ENCODE data around the gene SOCS7.

SOCS7 gene, protein sequence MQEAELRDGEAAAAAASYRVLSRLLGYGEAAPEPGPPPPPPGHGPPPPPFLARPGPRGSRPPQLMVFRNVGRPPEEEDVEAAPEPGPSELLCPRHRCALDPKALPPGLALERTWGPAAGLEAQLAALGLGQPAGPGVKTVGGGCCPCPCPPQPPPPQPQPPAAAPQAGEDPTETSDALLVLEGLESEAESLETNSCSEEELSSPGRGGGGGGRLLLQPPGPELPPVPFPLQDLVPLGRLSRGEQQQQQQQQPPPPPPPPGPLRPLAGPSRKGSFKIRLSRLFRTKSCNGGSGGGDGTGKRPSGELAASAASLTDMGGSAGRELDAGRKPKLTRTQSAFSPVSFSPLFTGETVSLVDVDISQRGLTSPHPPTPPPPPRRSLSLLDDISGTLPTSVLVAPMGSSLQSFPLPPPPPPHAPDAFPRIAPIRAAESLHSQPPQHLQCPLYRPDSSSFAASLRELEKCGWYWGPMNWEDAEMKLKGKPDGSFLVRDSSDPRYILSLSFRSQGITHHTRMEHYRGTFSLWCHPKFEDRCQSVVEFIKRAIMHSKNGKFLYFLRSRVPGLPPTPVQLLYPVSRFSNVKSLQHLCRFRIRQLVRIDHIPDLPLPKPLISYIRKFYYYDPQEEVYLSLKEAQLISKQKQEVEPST

DNA sequence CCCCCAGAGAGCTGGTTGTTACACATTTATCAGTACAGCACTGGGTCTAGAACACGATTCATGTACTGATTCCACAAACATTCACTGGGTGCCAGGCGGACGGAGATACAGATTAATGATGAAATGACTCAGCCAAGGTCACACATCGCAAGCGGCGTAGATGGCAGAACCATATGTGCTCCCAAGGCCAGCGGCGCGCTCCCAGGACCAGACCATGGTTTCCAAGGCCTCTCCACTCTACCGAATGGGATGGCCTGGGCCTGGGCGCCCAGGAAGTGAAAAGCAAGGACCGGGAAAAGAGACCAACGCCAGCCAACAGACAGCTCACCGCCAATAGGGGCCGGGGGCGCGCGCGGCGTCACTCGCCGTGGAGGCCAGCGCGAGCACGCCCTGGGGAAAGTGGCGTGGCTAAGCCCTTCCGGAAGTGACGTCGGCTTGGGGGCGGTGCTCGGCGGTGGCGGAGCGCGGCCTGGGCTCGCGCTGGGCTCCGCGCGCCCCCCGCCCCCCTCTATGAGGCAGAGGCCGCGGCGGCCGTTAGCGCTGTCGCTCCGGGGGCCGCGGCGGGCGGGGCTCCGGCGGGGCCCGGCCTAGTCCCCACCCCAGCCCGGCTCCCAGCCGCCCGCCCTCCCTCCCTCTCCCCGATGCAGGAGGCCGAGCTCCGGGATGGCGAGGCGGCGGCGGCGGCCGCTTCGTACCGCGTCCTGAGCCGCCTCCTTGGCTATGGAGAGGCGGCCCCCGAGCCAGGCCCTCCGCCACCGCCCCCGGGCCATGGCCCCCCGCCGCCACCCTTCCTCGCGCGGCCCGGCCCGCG is at the start of gene SOCS7:
Gene SOCS7 (plus strand): TSS at position 433 of the 811 bp plus-strand sequence. CDS start 209 bp downstream, at position 642.
- DNase-seq (ENCODE audit: low read depth in 2 of 2), result peak; percentile 87 to 90

DNA sequence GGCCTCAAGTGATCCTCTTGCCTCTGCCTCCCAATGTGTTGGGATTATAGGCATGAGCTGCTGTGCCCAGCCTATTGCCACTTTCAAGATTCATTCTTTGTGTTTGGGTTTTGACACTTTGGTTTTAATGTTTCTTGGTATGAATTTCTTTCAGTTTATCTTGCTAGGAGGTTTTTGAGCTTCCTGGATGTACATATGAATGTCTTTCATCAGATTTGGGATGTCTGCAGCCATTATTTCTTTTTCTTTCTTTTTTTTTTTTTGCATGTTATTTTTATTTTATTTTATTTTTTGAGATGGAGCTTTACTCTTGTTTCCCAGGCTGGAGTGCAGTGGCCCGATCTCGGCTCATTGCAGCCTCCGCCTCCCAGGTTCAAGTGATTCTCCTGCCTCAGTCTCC is 36.1 kb upstream of the SOCS7 start:
- DNase-seq (ENCODE audit: low read depth in 2 of 2), result no peak

DNA sequence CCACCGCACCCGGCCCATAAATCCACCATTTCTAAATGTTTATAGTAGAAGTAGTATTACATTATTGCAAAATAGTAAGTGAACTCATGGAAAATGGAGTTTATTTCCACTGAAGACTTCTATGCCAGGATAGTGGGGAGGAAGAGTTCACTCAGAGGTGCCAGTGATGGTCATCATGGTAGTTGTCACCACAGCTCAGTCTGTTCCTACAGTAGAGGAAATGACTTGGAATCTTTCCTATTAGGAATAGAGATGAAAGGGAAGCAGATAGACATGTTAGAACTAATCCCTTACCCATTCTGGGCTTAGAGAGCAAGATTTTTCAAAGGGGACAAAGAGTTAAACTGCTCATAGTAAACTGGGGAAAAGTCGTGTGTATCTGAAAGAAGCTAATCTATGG is 34.6 kb upstream of the SOCS7 start:
- DNase-seq (ENCODE audit: low read depth in 2 of 2), result no peak

DNA sequence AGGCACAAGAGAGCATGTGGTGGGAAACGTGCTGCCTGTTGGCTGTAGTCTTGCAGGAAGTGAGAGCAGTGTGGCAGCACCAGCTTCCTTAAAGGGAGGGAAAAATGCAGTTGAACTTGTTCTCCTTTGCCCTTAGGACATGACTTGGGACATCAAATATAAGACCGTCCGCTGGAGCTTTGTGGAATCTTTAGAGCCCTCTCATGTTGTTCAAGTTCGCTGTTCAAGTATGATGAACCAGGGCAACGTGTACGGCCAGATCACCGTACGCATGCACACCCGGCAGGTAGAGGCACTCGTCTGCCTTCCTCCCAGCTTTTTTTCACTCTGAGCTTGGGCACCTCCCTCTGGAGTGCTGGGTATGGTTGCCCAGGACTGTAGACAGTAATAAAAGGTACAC is 31.2 kb upstream of the SOCS7 start:
- DNase-seq (ENCODE audit: low read depth in 2 of 2), result no peak

DNA sequence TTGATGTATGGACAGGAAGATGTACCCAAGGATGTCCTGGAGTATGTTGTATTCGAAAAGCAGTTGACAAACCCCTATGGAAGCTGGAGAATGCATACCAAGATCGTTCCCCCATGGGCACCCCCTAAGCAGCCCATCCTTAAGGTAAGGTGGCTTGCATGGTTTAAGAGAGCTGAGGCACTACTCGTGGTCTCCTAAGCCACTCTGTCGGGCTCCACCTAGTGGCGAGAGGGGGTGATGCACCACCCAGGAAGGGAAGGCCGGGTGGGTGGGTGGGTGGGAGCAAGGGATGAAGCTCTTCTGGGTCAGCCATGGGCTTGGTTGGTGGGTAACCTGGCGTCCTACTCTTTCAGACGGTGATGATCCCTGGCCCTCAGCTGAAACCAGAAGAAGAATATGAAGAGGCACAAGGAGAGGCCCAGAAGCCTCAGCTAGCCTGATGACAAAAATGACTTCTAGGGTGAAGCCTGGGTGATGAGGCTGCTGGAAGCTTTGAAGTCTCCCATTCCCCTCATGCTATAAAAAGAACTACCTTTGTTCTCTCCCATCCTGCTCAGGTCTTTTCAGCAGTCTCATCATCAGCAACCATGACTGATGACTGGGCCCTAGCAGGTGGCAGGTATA is 29.4 kb upstream of the SOCS7 start:
- peak; percentile 38 to 44 for DNase-seq (ENCODE audit: low read depth in 2 of 2)

DNA sequence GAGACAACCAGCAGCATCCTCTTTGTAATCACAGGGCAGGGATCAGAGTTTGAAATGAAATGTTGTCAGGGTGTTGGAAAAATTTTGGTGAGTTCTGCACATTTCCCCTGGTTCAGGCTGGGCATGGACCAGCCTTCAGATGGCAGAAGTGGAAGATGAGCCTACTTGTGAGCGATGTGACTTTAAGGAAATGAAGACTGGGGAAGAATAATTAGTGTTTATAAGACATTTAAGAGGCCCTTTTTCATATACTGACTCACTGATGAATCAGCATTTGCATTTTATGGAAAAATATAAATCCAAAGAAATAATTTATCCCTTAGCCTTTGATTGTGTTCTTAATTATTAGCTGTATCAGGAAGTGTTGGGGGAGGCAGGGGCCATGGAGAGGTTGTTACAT is 28.7 kb upstream of the SOCS7 start:
- no peak for DNase-seq (ENCODE audit: low read depth in 2 of 2)

DNA sequence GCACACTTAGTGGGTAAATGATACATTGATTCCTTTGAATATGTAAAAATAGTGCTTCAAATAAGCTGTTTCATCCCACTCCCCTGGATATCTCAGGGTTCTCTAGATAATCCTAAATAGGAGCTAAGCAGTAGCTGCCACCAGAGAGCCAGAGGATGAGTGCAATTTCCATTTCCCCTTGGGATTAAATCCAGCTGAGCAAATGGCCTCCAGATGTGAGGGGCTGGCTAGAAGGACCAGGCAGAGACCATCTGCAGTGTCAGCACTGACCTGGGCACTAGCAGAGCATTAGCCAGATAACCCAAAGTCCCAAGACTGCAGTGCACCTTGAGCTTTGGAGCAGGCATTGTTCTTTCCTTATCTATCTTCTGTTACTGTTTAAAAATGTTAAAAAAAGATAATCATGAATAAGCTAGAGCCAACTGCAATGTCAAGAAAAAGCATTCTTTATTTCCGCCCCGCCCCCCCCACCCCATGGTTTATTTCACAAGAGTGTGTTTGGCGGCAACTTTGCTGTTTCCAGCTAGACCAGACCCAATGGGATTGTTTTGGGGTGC is 27.4 kb upstream of the SOCS7 start:
- no peak for DNase-seq (ENCODE audit: low read depth in 2 of 2)

DNA sequence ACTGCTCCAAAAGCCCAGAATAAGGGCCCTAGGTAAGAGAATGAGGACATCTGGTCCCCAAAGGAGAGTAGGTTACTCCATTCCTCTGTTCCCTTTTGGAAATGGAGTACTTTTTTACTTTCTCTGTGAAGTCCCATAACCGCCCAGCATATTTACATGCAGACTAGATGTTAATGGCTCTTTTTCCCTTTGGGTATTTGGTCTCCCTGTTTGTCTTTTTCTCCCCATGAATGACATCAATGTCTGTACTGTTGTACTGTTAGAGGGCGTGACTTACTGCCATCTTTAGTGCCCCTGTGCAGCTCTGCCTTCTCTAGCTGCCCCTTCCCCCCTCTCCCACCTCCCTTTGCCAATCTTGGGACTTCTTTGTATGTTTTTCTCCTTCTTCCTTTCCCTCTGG is 26.9 kb upstream of the SOCS7 start:
- DNase-seq (ENCODE audit: low read depth in 2 of 2), result no peak

DNA sequence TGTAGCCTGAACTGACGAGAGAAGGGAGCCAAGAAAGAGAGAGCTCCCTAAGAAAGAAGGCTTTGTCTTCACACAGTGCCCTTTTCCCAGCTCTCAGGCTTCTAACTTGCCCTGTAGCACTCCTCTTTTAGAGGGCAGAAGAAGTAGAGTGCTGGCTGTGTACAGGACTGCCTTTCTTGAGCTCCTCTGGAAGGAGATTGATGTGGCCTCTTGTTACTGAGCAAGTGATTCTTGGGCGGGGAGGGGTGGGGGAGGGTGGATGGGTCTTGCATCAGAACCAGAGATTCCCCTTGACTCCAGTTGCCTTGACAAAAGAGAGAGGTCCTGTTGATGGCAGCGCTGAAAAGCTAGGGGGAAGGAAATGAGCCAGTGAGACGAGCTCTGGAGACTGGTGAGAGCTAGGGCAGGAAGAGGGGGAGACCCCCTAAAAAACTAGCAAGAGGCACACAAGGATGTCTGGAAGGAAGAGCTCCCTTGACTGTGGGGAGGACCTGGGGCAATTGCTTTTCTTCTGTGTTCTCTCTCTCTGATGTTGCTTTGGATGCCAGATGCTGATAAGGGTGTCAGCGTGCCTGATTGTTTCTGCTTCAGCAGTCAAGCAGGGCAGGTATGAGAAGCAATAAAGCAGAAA is 26.3 kb upstream of the SOCS7 start:
- no peak for DNase-seq (ENCODE audit: low read depth in 2 of 2)

DNA sequence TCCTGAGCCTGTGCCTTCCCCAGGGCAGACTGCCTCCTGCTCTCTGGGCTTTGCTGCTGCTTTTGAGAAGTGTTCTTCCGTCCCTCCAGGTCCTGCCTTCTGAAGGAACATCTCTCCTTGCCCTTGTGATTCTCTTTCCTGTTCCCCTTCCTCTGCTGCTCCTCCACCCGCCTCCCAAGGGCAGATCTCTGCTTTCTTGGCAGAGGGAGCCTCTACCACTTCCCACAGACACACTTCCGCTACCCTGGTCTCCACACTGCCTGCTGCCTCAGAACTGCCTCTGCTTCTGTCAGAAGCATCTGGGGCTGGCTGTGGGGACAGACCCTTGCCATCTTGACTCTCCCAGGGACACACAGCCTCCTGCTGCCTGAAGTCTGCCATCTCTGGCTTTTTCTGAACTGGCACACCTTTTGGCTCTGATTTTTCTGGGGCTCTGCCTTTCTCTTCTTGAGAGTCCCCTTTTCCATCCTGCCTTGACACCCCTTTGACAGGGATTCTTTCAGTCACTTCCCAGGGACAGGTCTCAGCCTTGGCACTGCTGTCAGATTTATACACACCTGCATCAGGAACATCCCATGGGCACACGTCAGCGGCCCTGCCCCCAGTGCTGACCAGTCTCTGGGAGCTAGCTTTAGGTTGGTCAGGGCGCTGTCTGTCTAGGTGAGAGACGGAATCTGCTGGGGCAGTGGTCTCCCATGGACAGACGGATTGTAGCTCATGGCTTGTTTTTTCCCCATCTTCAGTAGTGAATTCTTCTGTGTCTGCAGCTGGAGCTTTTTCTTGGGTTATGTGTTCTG is 24.4 kb upstream of the SOCS7 start:
- no peak for DNase-seq (ENCODE audit: low read depth in 2 of 2)

DNA sequence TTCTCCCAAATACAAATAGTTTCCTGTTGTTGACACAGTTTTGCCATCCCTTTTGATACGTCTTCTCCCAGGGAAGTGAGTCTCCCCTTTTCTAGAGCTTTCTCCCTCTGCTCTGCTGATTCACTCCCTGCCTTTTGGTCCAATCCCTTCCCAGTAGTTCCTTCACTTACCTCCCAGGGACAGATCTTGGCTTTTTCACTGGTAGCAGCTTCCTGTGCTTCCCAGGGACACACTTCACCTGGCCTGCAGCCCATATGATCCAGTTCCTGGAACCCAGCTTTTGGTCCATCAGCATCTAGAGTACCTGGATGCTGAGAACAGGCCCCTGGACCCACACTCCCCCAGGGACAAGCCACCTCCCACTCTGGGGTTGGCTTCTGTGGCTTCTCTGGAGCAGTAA is 23.7 kb upstream of the SOCS7 start:
- DNase-seq (ENCODE audit: low read depth in 2 of 2), result no peak

DNA sequence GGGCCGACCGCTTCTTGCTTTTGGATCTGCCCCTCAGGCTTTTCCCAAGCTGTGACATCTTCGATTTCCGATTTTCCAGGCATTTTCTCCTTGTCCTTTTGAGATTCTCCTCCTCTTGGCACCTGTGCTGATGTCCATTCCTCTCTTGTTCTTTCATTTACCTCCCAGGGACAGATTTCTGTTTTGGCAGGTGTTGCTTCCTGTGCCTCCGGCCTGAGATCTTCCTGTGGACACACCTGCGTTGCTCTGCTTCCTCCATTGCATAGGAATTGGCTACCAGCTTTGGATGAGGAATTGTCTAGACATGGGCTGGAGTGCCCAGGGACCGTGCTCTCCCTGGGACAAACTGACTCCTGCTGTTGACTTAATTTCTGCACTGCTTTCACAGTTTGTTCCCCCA is 23.0 kb upstream of the SOCS7 start:
- no peak for DNase-seq (ENCODE audit: low read depth in 2 of 2)

DNA sequence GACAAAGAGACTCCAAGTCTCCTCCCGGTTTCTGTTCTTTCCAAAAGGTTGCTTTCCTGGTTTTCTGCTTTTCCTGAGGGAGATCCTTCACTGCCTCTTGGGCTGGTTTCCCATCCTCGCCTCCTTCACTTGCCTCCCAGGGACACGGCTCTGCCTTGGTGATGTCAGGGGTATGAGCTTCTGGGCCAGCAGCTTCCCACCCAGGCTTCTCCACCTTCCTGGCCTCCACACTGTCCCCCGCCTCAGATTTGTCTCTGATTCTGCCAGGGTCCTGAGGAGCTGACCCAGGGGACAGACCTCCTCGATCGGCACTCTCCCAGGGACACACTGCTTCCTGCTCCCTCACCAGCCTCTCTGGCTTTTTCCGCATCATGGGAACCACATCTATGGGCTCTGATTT is 22.4 kb upstream of the SOCS7 start:
- DNase-seq (ENCODE audit: low read depth in 2 of 2), result no peak

DNA sequence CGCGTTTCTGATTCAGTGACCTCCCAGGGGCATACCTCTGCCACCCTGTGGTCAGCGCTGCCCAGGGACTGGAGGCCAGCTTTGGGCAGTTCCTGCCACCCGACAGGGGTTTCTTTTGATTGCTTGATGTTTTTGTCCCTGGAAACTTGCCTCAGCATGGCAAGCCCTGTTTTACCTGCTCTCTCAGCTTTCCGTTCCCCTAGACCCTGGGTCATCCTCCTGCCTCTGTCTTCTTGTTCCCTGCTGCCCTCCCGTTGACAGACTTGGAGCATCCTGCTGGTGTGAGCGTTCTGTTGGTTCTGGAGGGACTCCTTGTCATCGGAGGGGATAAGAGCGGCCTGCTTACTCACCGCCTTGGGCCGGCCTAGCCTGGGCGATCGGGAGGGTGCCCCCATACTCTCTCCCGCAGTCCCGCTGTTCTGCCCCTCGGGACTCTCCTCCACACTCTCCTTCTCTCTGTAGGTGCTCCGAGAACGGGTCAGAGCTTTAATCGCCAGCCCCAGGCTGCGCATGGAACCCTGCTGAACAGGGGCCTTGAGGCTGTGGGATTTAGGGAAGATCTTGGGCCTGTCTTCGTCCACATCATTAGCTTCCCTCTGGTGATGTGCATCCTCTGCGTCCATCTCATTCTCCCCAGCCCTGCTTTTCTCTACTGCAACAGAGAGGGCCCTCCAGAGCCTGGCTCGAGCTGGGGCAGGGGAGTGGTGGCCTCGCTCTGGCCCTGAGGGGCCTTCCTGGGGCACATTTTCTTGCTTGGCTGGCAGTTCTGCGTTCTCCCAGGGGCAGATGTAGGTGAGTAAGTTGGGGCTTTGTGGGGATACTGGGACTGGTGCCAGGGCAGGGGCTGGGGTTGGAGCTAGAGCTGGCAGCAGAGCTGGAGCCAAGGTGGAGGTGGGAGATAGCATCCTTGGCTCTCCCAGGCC is 21.6 kb upstream of the SOCS7 start:
- DNase-seq (ENCODE audit: low read depth in 2 of 2), result no peak

DNA sequence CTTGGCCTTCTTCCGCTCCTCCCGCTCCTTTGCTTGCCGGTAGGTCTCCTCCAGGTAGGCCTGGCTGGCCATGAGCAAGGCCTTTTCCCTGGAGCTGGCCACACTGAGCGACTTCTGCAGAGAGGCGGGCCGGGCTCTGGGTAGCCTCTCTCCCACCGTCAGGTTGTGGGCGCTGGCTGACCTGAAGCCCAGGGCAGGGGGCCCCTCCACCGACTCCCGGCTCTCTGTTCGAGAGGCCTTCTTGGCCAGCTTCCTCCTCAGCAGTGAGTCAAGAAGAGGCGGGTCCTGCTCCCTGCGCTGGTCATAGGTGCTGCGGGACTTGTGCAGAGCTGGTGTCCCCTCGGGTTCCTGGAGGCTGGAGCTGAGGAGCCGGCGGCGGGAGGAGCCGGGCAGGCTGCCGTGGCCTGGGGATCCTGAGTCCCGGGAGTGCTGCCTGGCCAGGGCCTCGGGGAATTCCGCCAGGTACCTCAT is 20.7 kb upstream of the SOCS7 start:
- no peak for DNase-seq (ENCODE audit: low read depth in 2 of 2)

DNA sequence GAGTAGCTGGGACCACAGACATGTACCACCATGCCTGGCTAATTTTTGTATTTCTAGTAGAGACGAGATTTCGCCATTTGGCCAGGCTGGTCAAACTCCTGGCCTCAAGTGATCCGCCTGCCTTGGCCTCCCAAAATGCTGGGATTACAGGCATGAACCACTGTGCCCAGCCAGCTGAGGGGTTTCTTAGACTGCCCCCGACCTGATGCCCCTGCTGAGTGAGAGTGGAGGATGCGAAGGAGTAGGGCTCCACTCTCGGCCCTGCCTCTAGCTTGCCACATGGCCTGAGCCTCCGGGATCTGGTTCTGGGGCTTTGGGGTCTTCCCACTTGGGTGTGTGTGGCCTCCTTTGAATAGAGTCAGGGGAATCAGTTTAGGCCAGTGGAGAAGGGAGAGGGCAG is 18.9 kb upstream of the SOCS7 start:
- no peak for DNase-seq (ENCODE audit: low read depth in 2 of 2)

DNA sequence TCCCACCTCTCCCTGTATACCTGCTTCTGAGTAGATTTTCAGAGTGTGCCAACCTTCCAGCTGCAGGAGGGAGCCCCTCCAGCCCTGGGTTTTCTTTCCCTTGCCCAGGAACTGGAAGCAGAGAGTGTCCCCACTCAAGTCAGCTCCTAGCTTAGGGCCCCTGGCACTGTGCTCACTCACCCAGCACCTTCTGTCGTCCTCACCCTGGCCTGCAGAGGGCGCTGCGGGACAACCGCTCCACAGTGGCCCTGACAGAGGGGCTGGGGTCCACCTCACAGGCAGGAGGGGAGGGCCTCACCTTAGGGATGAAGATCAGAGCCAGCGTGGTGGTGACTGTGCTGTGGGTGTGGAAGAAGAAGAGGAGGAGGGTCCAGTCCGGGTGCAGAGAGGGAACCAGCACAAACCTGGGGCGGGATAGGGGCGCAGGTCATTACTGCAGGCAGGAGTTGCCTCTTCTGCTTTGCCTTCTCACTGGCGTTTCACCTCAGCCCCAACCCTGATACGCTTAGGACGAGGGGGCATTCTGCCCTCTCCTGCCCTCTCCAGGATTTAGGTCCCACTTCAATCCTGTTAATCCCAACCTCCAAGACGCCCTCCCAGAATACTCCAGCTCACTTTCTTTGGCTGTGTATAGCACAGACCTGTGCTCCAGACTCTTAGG is 17.9 kb upstream of the SOCS7 start:
- DNase-seq (ENCODE audit: low read depth in 2 of 2), result no peak

DNA sequence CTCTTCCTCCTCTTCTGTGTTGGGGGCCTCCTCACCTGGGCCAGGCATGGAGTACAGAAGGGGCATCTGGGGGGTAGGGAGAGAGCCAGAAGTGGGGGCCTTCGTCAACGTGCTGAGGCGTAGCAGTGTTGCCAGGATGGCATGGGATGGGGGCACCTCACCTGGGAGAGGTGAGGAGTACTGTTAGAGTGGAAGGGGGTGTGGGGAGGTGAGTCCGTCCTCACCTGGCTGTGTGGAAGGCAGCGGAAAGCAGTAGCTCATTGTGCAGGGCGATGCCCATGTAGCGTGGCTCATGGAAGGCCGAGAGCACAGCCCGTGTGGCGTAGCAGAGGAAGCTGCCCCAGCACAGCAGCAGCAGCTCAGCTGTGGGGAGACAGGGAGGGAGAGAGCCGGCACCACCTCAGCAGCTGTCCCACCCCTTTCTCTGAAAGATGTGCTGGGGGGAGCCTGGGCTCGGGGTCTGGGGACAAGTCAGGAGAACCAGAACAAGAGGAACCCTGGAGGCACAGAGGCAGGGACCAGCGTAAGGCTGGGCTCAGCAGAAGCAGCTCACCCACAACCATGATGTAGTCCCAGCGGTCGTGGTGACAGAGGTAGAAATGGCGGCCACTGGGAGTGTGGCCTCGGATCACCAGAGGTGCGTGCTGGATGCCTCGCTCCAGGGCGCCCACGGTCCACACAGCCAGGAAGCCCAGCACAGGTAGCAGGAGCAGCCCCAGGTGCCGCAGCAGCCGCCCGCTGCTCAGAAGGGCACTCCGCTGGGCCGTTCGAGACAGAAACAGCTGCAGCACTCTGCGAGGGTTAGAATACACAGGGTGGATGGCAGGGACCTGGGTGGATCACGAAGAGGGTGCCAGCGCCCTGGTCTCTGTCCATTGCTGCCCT is 16.9 kb upstream of the SOCS7 start:
- DNase-seq (ENCODE audit: low read depth in 2 of 2), result no peak

All from stimulated activated CD8-positive, alpha-beta memory T cell treated with anti-CD3 and anti-CD28 coated beads, Interleukin-15, amount 100 ng/mL, for 48 hours (primary cell).